ENCODE measurements around the gene ATP6V1B1. TPM values are rescaled to one million over a fixed set of nuclear protein-coding genes. Genes with fewer than 3 reads are reported as not detected.

ATP6V1B1 gene
- total and polyA plus RNA-seq, 2 of the 13 experiments (the other 11 are each of a cell fraction or from before 2014, with no cell fraction given): 0.58 to 1.6 TPM

GRCh38 chr2:70901227-70902066 lies 34.3 kb upstream of the ATP6V1B1 start (continued):
- peak; percentile 92 for TF ChIP-seq UBTF (CRISPR knock-in tag; IDR thresholded peaks at IDR 0.05)
- TF ChIP-seq ZNF501 (CRISPR knock-in tag; IDR thresholded peaks at IDR 0.05): peak; percentile 47; the same call in 1 of the 2 replicates
- peak; percentile 77 for TF ChIP-seq ZNF788 (CRISPR knock-in tag; IDR thresholded peaks at IDR 0.05; ENCODE audit: borderline replicate concordance)
- TF ChIP-seq MED13 (CRISPR knock-in tag; IDR thresholded peaks at IDR 0.05): 0 out of 2 replicates have a peak, but pooled peaks have one; percentile 71
- peak; percentile 53; the same call in 1 of the 2 replicates for TF ChIP-seq FOXC1 (CRISPR knock-in tag; IDR thresholded peaks at IDR 0.05; ENCODE audit: borderline replicate concordance)
- TF ChIP-seq ZMAT5 (CRISPR knock-in tag; IDR thresholded peaks at IDR 0.05; ENCODE audit: borderline replicate concordance, low read depth): no peak
- TF ChIP-seq CEBPB (IDR thresholded peaks at IDR 0.05; ENCODE audit: borderline replicate concordance, low read depth, low read length): peak; percentile 79; the same call in 1 of the 2 replicates
- no peak for TF ChIP-seq NONO (IDR thresholded peaks at IDR 0.05)
- 0 out of 2 replicates have a peak, but pooled peaks have one; percentile 46 for TF ChIP-seq NONO (CRISPR knock-in tag; conservative IDR thresholded peaks at IDR 0.05)
- no peak for TF ChIP-seq ZNF276 (CRISPR knock-in tag; IDR thresholded peaks at IDR 0.05; ENCODE audit: low read depth)
- TF ChIP-seq SETDB1 (CRISPR knock-in tag; IDR thresholded peaks at IDR 0.05; ENCODE audit: borderline replicate concordance): no peak
- TF ChIP-seq ATF7-NPFF (CRISPR knock-in tag; IDR thresholded peaks at IDR 0.05; ENCODE audit: low read depth): peak; percentile 54; the same call in 1 of the 2 replicates
- TF ChIP-seq ZNF891 (CRISPR knock-in tag; IDR thresholded peaks at IDR 0.05): peak; percentile 88
- TF ChIP-seq SALL1 (CRISPR knock-in tag; IDR thresholded peaks at IDR 0.05): peak; percentile 67
- TF ChIP-seq ZNF350 (CRISPR knock-in tag; IDR thresholded peaks at IDR 0.05; ENCODE audit: borderline replicate concordance, low read depth): peak; percentile 59; the same call in 1 of the 2 replicates
- TF ChIP-seq ZNF280D (CRISPR knock-in tag; IDR thresholded peaks at IDR 0.05): no peak; the same call in 1 of the 2 replicates
- 0 out of 2 replicates have a peak, but pooled peaks have one; percentile 55 for TF ChIP-seq GFI1 (CRISPR knock-in tag; IDR thresholded peaks at IDR 0.05; ENCODE audit: borderline replicate concordance)
- TF ChIP-seq DNMT1 (CRISPR knock-in tag; IDR thresholded peaks at IDR 0.05): 0 out of 2 replicates have a peak, but pooled peaks have one; percentile 44

Data from HepG2 (cell line).